EL (cell line): Measurements from ENCODE around the gene ADGRL2.

ENCODE experiments used
- DNase-seq: peaks from one replicate; pipeline ENCODE4 v3.0.0-alpha.2; 2016

Gene ADGRL2

GRCh38 chr1:82000221-82000620, 199.5 kb downstream of the ADGRL2 start:
- no peak for DNase-seq

DNA sequence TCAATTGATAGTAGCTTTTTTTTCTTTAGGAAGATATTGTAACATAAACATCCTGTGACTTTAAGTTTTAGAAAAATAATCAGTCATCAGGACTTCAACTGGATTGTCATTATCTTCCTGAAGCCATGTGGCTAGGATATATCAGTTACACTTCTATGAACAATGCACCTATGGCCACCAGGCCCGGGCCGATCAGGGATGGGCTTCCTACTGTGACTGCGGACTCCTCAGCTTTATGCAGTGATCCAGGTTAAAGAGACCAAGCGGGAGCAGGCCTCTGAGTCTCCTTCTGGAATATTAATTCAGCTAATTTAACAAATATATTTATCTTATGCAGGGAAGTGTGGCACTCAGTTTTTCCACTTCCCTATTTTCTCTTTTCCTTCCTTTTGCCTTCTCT, 200.6 kb downstream of the ADGRL2 start:
- no peak for DNase-seq

GRCh38 chr1:82007804-82008203, 207.1 kb downstream of the ADGRL2 start:
- no peak for DNase-seq

DNA sequence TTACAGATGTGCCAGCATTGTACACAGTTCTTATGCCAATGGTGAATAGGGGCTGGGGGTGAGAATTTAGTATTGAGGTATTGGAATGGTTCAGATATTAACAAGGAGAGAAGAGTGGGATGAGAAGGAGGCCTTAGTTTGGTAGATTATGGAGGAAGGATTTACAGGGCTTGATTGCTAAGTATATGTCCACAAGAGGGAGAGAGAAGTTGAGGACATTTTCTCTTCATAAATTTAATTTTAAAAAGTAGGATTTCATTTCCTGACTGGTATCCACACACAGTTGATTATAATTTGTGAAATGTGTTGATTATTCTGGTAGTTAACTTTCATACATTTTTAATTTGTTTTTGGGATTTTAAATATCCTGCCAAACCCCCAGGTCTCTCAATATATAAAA, 213.0 kb downstream of the ADGRL2 start:
- DNase-seq: no peak

GRCh38 chr1:82015444-82015843, 214.7 kb downstream of the ADGRL2 start:
- no peak for DNase-seq

DNA sequence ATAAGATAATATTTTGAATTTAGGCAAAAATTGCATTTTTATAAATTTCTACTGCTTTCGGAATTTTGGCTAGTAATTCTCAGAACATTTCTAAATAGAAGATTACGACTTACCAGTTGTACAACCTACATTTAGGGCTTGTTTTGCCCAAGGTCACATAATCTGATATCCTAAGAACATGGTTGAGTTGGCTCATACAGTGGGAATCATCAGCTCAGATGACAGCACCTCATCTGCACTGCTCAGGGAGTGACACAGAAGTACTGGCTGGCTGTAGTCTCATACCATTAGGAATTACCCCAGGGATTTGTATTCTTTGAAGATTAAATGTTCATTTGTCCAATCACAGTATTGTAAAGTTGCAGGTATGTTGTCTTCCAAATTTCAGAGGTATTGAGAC, 217.6 kb downstream of the ADGRL2 start:
- DNase-seq: no peak

DNA sequence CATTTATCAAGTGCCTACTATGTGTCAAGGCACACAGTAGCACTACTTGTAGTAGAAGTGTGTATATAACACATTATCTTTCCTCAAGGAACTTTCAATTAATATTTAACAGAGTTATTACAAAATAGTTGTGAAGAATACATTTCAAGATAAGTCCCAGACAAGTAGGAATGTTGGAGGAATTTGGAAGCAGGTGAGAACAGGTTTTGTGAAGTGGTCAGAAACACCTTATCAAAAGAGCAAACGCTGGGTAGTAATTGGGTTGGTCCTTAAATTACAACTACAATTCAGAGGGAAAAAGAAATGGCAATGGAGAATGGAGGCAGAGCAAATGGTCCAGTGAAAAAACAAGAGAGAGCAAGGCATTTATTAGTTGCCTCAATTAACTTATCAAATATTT, 218.8 kb downstream of the ADGRL2 start:
- no peak for DNase-seq

DNA sequence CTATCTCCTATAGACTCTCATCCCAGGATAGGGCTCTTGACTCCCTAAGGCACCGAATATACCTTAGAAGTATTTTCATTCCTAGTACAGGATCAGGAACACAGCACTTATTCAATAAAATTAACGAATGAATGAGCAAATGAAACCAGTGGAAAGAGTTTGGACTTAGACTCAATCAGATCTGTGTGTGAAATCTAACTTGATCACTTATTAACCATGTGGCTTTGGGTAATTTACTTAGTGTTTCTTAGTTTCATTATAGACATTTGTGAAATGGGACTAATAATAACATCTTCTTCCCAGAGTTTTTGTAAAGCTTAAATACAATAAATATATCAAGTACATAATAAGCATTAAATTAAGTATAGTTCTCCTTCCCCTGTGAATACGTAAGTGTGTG, 230.1 kb downstream of the ADGRL2 start:
- no peak for DNase-seq

DNA sequence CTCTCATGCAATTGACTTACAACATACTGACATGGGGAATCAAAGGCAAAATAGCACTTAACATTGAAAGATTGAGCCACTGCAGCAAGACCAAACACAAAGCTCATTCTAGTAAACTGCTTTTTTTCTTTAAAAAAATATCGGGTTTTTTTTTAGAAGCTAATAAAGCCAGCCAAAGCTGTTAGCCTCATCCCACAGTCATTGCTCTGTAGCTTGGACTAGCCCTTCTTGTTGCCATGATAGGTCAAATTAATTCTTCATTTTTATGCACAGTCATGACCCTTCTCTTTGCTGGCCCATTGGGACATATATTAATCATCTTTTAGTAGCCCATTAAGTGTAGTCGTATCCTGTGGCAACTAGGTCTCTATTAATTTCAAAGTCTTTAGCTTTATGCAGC, 231.3 kb downstream of the ADGRL2 start:
- no peak for DNase-seq

- DNase-seq: no peak
These were observed 234.1 kb downstream of the ADGRL2 start for GRCh38 chr1:82034812-82035211.
